HL-60 (cell line): Measurements from ENCODE around the gene PGAM5.

Experiments
- DNase-seq, 2 experiments: peaks; one replicate each; pipeline ENCODE4 v3.0.0-alpha.2; 2010 to 2020; ENCODE audit warnings: low read depth in 1 of 2, low spot score in 1 of 2
- H3K27ac ChIP-seq: fragments of 250-450 bp; sonication (Bioruptor Pico); replicated peaks from 2 replicates; pipeline ENCODE4 v1.5.1; 2020; ENCODE audit warnings: mild to moderate bottlenecking, moderate library complexity
- H3K27me3 ChIP-seq: fragments of 250-450 bp; sonication (Bioruptor Pico); 2 replicates; pipeline ENCODE4 v1.5.1; 2021; ENCODE audit warnings: mild to moderate bottlenecking, moderate library complexity; ENCODE audit not compliant: insufficient read depth, poor library complexity, severe bottlenecking
- H3K4me3 ChIP-seq: replicated peaks from 2 replicates; pipeline ENCODE4 v1.5.1; 2011; ENCODE audit warnings: mild to moderate bottlenecking, control low read depth, low read length; ENCODE audit not compliant: insufficient read depth
- GABPA ChIP-seq: IDR thresholded peaks from 2 replicates; pipeline ENCODE4 v1.6.1; 2012; ENCODE audit warnings: low read depth
- POLR2AphosphoS5 ChIP-seq: IDR thresholded peaks from 2 replicates; pipeline ENCODE4 v1.6.1; 2012; ENCODE audit warnings: low read depth
- SPI1 ChIP-seq: IDR thresholded peaks from 2 replicates; pipeline ENCODE4 v1.6.1; 2012; ENCODE audit warnings: low read depth, mild to moderate bottlenecking, borderline replicate concordance
- TF ChIP-seq, protein P1 (sequence below): IDR thresholded peaks from one replicate; pipeline ENCODE4 v1.5.1; 2011; ENCODE audit warnings: low read length, control low read depth, inconsistent platforms; ENCODE audit not compliant: insufficient read depth
- TF ChIP-seq, protein P2 (sequence below): IDR thresholded peaks from 2 replicates; pipeline ENCODE4 v1.6.1; 2012; ENCODE audit warnings: low read depth; ENCODE audit not compliant: insufficient replicate concordance

PGAM5 gene

DNA sequence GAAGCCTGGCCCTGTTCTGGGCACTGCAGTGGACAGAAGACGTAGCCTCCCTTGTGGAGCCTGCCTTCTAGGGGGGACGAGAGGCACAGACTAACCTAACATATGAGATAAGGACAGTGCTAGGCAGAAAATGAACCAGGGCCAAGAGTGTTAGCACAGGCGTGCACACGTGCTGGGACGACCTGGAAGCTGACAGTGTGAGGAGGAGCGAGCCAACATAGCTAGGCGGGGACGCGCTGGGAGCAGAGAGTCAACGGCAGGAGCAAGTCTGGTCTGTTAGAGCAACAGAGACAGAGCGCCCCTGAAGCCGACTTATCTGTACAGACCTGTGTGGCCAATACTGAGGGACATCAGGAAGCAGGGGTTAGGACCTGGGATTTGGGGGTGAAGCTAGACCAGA is 15.2 kb upstream of the PGAM5 start:
- H3K27ac ChIP-seq: no peak overlapping the region
- TF ChIP-seq POLR2AphosphoS5: no peak
- no peak for TF ChIP-seq GABPA

DNA sequence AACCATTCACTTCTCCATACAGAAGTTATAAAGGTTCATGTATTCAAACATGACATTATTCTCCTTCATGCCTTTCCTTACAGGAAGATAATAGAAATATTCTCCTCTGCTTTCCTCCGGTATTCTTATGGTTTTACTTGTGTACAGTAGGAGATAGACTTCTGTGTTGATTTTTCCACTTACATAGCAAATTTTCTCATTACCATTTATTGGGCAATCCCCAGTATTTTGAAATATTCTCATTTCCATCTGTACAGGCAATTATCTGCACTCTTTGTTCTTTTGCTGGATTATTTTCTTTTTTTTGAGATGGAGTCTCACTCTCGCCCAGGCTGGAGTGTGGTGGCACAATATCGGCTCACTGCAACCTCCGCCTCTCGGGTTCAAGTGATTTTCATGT is 12.3 kb upstream of the PGAM5 start:
- H3K27ac ChIP-seq: no peak overlapping the region
- DNase-seq: no peak
- TF ChIP-seq, protein P1, sequence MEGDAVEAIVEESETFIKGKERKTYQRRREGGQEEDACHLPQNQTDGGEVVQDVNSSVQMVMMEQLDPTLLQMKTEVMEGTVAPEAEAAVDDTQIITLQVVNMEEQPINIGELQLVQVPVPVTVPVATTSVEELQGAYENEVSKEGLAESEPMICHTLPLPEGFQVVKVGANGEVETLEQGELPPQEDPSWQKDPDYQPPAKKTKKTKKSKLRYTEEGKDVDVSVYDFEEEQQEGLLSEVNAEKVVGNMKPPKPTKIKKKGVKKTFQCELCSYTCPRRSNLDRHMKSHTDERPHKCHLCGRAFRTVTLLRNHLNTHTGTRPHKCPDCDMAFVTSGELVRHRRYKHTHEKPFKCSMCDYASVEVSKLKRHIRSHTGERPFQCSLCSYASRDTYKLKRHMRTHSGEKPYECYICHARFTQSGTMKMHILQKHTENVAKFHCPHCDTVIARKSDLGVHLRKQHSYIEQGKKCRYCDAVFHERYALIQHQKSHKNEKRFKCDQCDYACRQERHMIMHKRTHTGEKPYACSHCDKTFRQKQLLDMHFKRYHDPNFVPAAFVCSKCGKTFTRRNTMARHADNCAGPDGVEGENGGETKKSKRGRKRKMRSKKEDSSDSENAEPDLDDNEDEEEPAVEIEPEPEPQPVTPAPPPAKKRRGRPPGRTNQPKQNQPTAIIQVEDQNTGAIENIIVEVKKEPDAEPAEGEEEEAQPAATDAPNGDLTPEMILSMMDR: no peak
- TF ChIP-seq, protein P2, sequence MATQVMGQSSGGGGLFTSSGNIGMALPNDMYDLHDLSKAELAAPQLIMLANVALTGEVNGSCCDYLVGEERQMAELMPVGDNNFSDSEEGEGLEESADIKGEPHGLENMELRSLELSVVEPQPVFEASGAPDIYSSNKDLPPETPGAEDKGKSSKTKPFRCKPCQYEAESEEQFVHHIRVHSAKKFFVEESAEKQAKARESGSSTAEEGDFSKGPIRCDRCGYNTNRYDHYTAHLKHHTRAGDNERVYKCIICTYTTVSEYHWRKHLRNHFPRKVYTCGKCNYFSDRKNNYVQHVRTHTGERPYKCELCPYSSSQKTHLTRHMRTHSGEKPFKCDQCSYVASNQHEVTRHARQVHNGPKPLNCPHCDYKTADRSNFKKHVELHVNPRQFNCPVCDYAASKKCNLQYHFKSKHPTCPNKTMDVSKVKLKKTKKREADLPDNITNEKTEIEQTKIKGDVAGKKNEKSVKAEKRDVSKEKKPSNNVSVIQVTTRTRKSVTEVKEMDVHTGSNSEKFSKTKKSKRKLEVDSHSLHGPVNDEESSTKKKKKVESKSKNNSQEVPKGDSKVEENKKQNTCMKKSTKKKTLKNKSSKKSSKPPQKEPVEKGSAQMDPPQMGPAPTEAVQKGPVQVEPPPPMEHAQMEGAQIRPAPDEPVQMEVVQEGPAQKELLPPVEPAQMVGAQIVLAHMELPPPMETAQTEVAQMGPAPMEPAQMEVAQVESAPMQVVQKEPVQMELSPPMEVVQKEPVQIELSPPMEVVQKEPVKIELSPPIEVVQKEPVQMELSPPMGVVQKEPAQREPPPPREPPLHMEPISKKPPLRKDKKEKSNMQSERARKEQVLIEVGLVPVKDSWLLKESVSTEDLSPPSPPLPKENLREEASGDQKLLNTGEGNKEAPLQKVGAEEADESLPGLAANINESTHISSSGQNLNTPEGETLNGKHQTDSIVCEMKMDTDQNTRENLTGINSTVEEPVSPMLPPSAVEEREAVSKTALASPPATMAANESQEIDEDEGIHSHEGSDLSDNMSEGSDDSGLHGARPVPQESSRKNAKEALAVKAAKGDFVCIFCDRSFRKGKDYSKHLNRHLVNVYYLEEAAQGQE: no peak
- TF ChIP-seq SPI1: no peak
- H3K27me3 ChIP-seq: no peaks in the 10 kb centered on the region
- H3K4me3 ChIP-seq: no peak overlapping the region

More for the DNA sequence above, 15.2 kb upstream of the PGAM5 start:
- Histone ChIP-seq H3K27me3 (no peaks in the 10 kb centered on the region), H3K4me3 (no peak overlapping the region)
- DNase-seq: no peak

DNA sequence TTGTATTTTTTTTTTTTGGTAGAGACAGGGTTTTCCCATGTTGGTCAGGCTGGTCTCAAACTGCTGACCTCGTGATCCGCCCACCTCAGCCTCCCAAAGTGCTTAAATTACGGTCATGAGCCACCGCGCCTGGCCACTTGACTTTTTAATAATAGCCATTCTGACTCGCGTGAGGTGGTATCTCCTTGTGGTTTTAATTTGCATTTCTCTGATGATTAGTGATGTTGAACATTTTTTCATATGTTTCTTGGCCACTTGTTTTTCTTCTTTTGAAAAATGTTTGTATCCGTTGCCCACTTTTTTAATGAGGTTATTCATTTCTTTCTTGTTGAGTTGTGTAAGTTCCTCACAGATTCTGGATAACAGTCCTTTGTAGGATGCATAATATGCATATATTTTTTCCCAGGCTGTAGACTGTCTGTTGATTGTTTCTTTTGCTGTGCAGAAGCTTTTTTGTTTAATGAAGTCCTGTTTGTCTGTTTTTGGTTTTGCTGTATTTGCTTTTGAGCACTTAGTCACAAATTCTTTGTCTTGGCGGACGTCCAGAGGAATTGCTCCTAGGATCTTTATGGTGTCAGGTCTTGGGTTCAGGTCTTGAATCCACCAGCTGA is 10.3 kb upstream of the PGAM5 start:
- H3K4me3 ChIP-seq: no peak overlapping the region
- no peak for DNase-seq
- no peak overlapping the region for H3K27ac ChIP-seq
- TF ChIP-seq, protein P1: no peak
- TF ChIP-seq SPI1 (no peak), GABPA (no peak), POLR2AphosphoS5 (no peak)
- TF ChIP-seq, protein P2: no peak
- H3K27me3 ChIP-seq: no peaks in the 10 kb centered on the region

DNA sequence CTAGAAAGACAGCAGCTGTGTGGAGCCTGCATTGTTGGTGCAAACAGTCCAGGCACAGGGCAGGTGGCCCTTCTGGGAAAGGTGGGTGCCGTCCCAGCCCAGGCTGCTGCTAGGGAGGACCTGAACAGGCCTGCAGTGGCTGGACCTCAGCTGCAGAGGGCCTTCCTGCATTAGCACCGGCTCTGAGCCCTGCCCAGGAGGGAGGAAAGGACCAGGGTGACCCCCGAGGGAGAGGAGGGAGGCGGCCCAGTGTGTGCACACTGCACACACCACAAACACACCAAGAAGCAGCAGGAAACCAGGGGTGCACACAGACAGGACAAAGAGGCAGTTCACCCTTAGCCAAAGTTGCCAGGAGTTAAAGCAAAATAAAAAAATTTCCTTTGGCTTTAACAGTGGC is 8.0 kb upstream of the PGAM5 start:
- no peak for DNase-seq
- Histone ChIP-seq H3K27me3 (no peaks in the 10 kb centered on the region), H3K27ac (no peak overlapping the region), H3K4me3 (no peak overlapping the region)
- TF ChIP-seq SPI1: no peak
- TF ChIP-seq, protein P2: no peak
- TF ChIP-seq POLR2AphosphoS5: no peak
- TF ChIP-seq GABPA: no peak
